M059J (cell line): Measurements from ENCODE around the gene SV2B. TPM values are rescaled to one million over a fixed set of nuclear protein-coding genes. Genes with fewer than 3 reads are reported as not detected.

Experiments used
- DNase-seq: peaks from one replicate; pipeline ENCODE4 v3.0.0-alpha.2; 2012; ENCODE audit warnings: low read depth
- total RNA-seq: library from RNA; depleted of rRNA; stranded (reverse); fragments of >200 nt; shearing (Covaris generic); gene quantifications from 2 replicates; pipeline ENCODE4 v1.2.3, GENCODE V29; 2014

Gene SV2B
- total RNA-seq, 1 experiment from 2014 or later = not detected

GRCh38 chr15:91265416-91265940 lies 165.4 kb downstream of the SV2B start:
- DNase-seq = no peak

GRCh38 chr15:91268510-91268909 lies 168.5 kb downstream of the SV2B start:
- DNase-seq = no peak

- no peak for DNase-seq
These were observed 170.7 kb downstream of the SV2B start for GRCh38 chr15:91270747-91271146.

GRCh38 chr15:91271565-91272153 lies 171.6 kb downstream of the SV2B start:
- DNase-seq = peak; percentile 59

- DNase-seq = no peak
These were observed 175.8 kb downstream of the SV2B start for GRCh38 chr15:91275844-91276243.

GRCh38 chr15:91278951-91279350 lies 178.9 kb downstream of the SV2B start:
- DNase-seq = peak; percentile 60

GRCh38 chr15:91279486-91279885 lies 179.4 kb downstream of the SV2B start:
- no peak for DNase-seq

- DNase-seq = no peak
These were observed 181.9 kb downstream of the SV2B start for GRCh38 chr15:91281947-91282346.

GRCh38 chr15:91282486-91282885 lies 182.4 kb downstream of the SV2B start:
- DNase-seq = no peak

- DNase-seq = no peak
These were observed 183.1 kb downstream of the SV2B start for GRCh38 chr15:91283155-91283554.

- DNase-seq = no peak
These were observed 184.9 kb downstream of the SV2B start for GRCh38 chr15:91284758-91285466.

GRCh38 chr15:91289324-91289723 lies 189.3 kb downstream of the SV2B start:
- DNase-seq = no peak

GRCh38 chr15:91290553-91290952 lies 190.5 kb downstream of the SV2B start:
- DNase-seq = no peak

GRCh38 chr15:91291673-91292072 lies 191.6 kb downstream of the SV2B start:
- no peak for DNase-seq

- DNase-seq = no peak
These were observed 194.3 kb downstream of the SV2B start for GRCh38 chr15:91294344-91294743.

- no peak for DNase-seq
These were observed 194.7 kb downstream of the SV2B start for GRCh38 chr15:91294795-91295194.

- DNase-seq = no peak
These were observed 198.0 kb downstream of the SV2B start for GRCh38 chr15:91298101-91298500.

GRCh38 chr15:91302588-91303439 lies 202.8 kb downstream of the SV2B start:
- peak; percentile 70 for DNase-seq

GRCh38 chr15:91304210-91304609 lies 204.2 kb downstream of the SV2B start:
- no peak for DNase-seq

GRCh38 chr15:91304786-91305185 lies 204.7 kb downstream of the SV2B start:
- DNase-seq = no peak

GRCh38 chr15:91306144-91306543 lies 206.1 kb downstream of the SV2B start:
- DNase-seq = no peak

- no peak for DNase-seq
These were observed 207.5 kb downstream of the SV2B start for GRCh38 chr15:91307601-91308000.
